ENCODE data around the gene AP1S1.

DNA sequence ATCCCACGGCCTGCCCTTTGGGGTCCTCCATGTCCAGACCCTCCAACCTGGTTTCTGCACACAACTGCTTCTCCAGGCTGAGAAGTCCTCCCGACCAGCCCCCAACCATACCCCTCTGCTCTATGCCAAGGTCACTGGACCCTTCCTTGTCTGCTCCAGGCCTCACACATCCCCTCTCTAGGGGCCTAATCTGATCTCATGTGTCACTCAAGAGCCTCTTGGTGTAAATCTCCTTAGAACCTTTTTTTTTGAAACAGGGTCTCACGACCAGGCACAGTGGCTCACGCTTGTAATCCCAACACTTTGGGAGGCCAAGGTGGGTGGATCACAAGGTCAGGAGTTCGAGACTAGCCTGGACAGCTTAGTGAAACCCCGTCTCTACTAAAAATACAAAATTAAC, 44.9 kb upstream of the AP1S1 start:
- TF ChIP-seq, protein P1, sequence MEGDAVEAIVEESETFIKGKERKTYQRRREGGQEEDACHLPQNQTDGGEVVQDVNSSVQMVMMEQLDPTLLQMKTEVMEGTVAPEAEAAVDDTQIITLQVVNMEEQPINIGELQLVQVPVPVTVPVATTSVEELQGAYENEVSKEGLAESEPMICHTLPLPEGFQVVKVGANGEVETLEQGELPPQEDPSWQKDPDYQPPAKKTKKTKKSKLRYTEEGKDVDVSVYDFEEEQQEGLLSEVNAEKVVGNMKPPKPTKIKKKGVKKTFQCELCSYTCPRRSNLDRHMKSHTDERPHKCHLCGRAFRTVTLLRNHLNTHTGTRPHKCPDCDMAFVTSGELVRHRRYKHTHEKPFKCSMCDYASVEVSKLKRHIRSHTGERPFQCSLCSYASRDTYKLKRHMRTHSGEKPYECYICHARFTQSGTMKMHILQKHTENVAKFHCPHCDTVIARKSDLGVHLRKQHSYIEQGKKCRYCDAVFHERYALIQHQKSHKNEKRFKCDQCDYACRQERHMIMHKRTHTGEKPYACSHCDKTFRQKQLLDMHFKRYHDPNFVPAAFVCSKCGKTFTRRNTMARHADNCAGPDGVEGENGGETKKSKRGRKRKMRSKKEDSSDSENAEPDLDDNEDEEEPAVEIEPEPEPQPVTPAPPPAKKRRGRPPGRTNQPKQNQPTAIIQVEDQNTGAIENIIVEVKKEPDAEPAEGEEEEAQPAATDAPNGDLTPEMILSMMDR (conservative IDR thresholded peaks at IDR 0.05), result no peak
- TF ChIP-seq EZH2 (IDR thresholded peaks at IDR 0.05; ENCODE audit: low read depth), result no peak
